GM23338 (cell line): Measurements from ENCODE around the gene CACNA1C.

Experiments used
- EZH2 ChIP-seq: fragments of 200-600 bp; sonication (generic); IDR thresholded peaks from one replicate; pipeline ENCODE4 v1.8.0; 2017; ENCODE audit warnings: antibody characterized with exemption, mild to moderate bottlenecking, low read depth; ENCODE audit not compliant: unreplicated experiment
- EZH2phosphoT487 ChIP-seq: fragments of 200-600 bp; sonication (generic); IDR thresholded peaks from one replicate; pipeline ENCODE4 v1.8.1; 2018; ENCODE audit warnings: antibody characterized with exemption; ENCODE audit not compliant: unreplicated experiment
- POLR2AphosphoS5 ChIP-seq: IDR thresholded peaks from 2 replicates; pipeline ENCODE4 v1.6.1; 2016; ENCODE audit warnings: antibody characterized with exemption, low read depth
- ZNF114 ChIP-seq: fragments of 250-450 bp; sonication (Bioruptor Pico); IDR thresholded peaks from 2 replicates; pipeline ENCODE4 v1.5.0; 2020; ENCODE audit warnings: mild to moderate bottlenecking, moderate library complexity
- ZNF331 ChIP-seq: fragments of 250-450 bp; sonication (Bioruptor Pico); IDR thresholded peaks from 2 replicates; pipeline ENCODE4 v1.5.0; 2020; ENCODE audit warnings: low read depth, mild to moderate bottlenecking, moderate library complexity
- TF ChIP-seq, protein P1 (sequence below), 2 experiments: fragments of 200-600 bp in 1 of 2; sonication (generic) in 1 of 2; conservative IDR thresholded peaks; 2 replicates each; pipeline versions ENCODE4 v1.5.1 to v1.6.1; 2016 to 2017; ENCODE audit warnings: antibody characterized with exemption in 2 of 2, low read depth in 2 of 2, mild to moderate bottlenecking in 2 of 2, moderate library complexity in 1 of 2
- TF ChIP-seq, protein P2 (sequence below): IDR thresholded peaks from one replicate; pipeline ENCODE4 v1.6.1; 2018; ENCODE audit warnings: antibody characterized with exemption; ENCODE audit not compliant: unreplicated experiment

GRCh38 chr12:2453076-2453760 lies 400.4 kb downstream of the CACNA1C start:
- TF ChIP-seq, protein P1, sequence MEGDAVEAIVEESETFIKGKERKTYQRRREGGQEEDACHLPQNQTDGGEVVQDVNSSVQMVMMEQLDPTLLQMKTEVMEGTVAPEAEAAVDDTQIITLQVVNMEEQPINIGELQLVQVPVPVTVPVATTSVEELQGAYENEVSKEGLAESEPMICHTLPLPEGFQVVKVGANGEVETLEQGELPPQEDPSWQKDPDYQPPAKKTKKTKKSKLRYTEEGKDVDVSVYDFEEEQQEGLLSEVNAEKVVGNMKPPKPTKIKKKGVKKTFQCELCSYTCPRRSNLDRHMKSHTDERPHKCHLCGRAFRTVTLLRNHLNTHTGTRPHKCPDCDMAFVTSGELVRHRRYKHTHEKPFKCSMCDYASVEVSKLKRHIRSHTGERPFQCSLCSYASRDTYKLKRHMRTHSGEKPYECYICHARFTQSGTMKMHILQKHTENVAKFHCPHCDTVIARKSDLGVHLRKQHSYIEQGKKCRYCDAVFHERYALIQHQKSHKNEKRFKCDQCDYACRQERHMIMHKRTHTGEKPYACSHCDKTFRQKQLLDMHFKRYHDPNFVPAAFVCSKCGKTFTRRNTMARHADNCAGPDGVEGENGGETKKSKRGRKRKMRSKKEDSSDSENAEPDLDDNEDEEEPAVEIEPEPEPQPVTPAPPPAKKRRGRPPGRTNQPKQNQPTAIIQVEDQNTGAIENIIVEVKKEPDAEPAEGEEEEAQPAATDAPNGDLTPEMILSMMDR (conservative IDR thresholded peaks at IDR 0.05; ENCODE audit: low read depth in 2 of 2) = no peak
- TF ChIP-seq ZNF114 (CRISPR knock-in tag) = no peak
- TF ChIP-seq POLR2AphosphoS5 = no peak
- TF ChIP-seq, protein P2, sequence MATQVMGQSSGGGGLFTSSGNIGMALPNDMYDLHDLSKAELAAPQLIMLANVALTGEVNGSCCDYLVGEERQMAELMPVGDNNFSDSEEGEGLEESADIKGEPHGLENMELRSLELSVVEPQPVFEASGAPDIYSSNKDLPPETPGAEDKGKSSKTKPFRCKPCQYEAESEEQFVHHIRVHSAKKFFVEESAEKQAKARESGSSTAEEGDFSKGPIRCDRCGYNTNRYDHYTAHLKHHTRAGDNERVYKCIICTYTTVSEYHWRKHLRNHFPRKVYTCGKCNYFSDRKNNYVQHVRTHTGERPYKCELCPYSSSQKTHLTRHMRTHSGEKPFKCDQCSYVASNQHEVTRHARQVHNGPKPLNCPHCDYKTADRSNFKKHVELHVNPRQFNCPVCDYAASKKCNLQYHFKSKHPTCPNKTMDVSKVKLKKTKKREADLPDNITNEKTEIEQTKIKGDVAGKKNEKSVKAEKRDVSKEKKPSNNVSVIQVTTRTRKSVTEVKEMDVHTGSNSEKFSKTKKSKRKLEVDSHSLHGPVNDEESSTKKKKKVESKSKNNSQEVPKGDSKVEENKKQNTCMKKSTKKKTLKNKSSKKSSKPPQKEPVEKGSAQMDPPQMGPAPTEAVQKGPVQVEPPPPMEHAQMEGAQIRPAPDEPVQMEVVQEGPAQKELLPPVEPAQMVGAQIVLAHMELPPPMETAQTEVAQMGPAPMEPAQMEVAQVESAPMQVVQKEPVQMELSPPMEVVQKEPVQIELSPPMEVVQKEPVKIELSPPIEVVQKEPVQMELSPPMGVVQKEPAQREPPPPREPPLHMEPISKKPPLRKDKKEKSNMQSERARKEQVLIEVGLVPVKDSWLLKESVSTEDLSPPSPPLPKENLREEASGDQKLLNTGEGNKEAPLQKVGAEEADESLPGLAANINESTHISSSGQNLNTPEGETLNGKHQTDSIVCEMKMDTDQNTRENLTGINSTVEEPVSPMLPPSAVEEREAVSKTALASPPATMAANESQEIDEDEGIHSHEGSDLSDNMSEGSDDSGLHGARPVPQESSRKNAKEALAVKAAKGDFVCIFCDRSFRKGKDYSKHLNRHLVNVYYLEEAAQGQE = no peak
- TF ChIP-seq EZH2 = no peak
- TF ChIP-seq EZH2phosphoT487 = no peak
- TF ChIP-seq ZNF331 (CRISPR knock-in tag) = no peak
